Measurements from ENCODE around the gene DCC.

DCC gene

GRCh38 chr18:52554180-52554579, 214.2 kb downstream of the DCC start:
- DNase-seq = no peak
- Histone ChIP-seq H3K4me1 (ENCODE audit: control insufficient read depth, insufficient read depth, low read length, poor library complexity, severe bottlenecking) (no peaks in the 10 kb centered on the region), H3K9me3 (ENCODE audit: control insufficient read depth, low read length) (no peaks in the 10 kb centered on the region), H3K27me3 (replicated peaks; ENCODE audit: control insufficient read depth, insufficient read depth, low read length, poor library complexity, severe bottlenecking) (no peaks in the 10 kb centered on the region), H3K36me3 (ENCODE audit: control insufficient read depth, insufficient read depth, low read length) (no peaks in the 10 kb centered on the region), H3K4me3 (ENCODE audit: insufficient read depth, low read depth, low read length, poor library complexity, severe bottlenecking) (no peak overlapping the region), H3K27ac (ENCODE audit: insufficient read depth, low read length, poor library complexity, severe bottlenecking) (no peak overlapping the region)

GRCh38 chr18:52567360-52567759, 227.4 kb downstream of the DCC start:
- DNase-seq = no peak
- Histone ChIP-seq H3K27ac (ENCODE audit: insufficient read depth, low read length, poor library complexity, severe bottlenecking) (no peak overlapping the region), H3K9me3 (ENCODE audit: control insufficient read depth, low read length) (no peaks in the 10 kb centered on the region), H3K27me3 (replicated peaks; ENCODE audit: control insufficient read depth, insufficient read depth, low read length, poor library complexity, severe bottlenecking) (no peaks in the 10 kb centered on the region), H3K4me3 (ENCODE audit: insufficient read depth, low read depth, low read length, poor library complexity, severe bottlenecking) (no peak overlapping the region), H3K4me1 (ENCODE audit: control insufficient read depth, insufficient read depth, low read length, poor library complexity, severe bottlenecking) (no peaks in the 10 kb centered on the region), H3K36me3 (ENCODE audit: control insufficient read depth, insufficient read depth, low read length) (no peaks in the 10 kb centered on the region)

DNA sequence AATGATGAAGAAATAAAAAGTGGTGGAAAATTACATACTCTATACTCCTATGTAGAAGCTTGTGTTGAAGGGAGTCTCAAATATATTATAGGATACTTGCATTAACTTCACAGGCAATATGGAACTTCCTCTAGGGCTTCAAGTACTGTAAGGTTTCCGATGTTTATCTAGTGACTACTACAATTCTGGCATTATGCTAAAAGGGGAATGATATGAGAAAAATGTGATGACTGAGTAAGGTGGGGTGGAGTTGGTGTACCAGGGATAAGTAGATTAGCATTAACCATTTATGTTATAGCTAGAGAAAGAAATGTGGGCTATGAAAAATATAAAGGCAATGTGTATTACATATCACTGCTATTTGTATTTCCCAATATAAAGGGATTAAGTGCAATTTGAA, 229.5 kb downstream of the DCC start:
- no peaks in the 10 kb centered on the region for H3K36me3 ChIP-seq (ENCODE audit: control insufficient read depth, insufficient read depth, low read length)
- no peaks in the 10 kb centered on the region for H3K9me3 ChIP-seq (ENCODE audit: control insufficient read depth, low read length)
- H3K4me1 ChIP-seq (ENCODE audit: control insufficient read depth, insufficient read depth, low read length, poor library complexity, severe bottlenecking) = no peaks in the 10 kb centered on the region
- H3K27ac ChIP-seq (ENCODE audit: insufficient read depth, low read length, poor library complexity, severe bottlenecking) = no peak overlapping the region
- DNase-seq = no peak
- H3K4me3 ChIP-seq (ENCODE audit: insufficient read depth, low read depth, low read length, poor library complexity, severe bottlenecking) = no peak overlapping the region
- no peaks in the 10 kb centered on the region for H3K27me3 ChIP-seq (replicated peaks; ENCODE audit: control insufficient read depth, insufficient read depth, low read length, poor library complexity, severe bottlenecking)

DNA sequence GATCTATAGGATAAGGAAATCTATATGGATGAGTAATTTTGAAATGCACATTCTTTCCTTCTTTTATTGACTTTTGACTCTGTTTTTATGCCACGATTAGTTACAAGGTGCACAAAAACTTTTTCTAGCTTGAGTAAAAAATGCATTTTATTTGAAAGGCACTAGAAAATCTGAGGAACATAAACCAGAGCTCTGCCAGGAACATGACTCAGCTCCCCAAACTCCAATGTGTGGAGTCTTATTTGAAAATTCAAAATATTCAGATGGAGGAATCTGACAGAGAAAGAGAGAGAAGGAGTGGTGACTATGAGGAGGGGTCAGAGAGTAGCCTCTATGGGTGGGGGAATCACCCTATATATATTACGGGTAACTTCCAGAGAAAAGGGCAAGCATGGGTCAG, 231.0 kb downstream of the DCC start:
- Histone ChIP-seq H3K4me1 (ENCODE audit: control insufficient read depth, insufficient read depth, low read length, poor library complexity, severe bottlenecking) (no peaks in the 10 kb centered on the region), H3K4me3 (ENCODE audit: insufficient read depth, low read depth, low read length, poor library complexity, severe bottlenecking) (no peak overlapping the region), H3K27ac (ENCODE audit: insufficient read depth, low read length, poor library complexity, severe bottlenecking) (no peak overlapping the region), H3K27me3 (replicated peaks; ENCODE audit: control insufficient read depth, insufficient read depth, low read length, poor library complexity, severe bottlenecking) (no peaks in the 10 kb centered on the region), H3K9me3 (ENCODE audit: control insufficient read depth, low read length) (no peaks in the 10 kb centered on the region), H3K36me3 (ENCODE audit: control insufficient read depth, insufficient read depth, low read length) (no peaks in the 10 kb centered on the region)
- DNase-seq = no peak

DNA sequence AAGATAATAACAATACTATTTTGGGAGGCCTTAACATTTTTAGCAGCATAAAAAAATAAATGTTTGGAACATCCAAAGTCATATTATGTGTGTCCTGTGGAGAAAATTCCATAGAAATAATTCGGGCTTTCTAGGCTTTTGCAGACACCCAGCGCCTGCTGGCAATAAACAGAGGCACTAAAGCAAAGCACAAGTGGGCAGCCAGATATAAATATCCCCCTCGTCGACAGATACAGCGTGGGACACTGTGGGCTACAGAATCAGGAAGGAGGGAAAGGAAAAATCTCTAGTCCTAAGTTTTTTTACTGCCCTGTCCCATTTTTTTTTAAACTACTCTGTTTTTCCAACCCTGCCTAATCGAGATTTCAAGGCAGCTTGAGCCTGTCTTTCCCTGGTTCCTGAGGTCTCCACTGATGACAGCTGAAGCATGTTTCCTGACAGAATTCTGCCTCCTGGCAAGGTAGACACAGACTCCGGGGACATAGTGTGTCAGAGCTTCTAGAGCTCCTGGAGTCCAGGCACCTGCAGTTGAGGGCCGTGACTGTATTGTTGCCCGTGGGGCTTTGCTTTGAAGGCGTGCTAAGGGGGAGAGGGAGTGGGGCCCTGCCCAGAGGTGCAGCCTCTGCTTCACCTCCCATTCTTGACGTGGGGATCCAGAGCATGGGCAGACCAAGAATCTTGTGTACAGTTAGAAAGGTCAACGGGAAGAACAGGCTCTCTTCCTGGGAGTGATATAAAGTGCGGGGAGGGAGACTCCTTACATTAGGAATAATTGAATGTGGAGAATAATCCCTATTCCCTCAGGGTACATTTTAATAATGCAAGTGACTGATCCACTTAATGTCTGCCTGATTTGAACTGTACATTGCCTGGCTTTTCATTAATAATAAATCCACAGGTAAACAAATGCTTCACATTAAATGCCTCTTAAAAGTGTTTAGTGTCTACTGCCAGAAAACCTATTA, 232.3 kb downstream of the DCC start:
- DNase-seq = no peak
- Histone ChIP-seq H3K9me3 (ENCODE audit: control insufficient read depth, low read length) (no peaks in the 10 kb centered on the region), H3K4me1 (ENCODE audit: control insufficient read depth, insufficient read depth, low read length, poor library complexity, severe bottlenecking) (no peaks in the 10 kb centered on the region), H3K36me3 (ENCODE audit: control insufficient read depth, insufficient read depth, low read length) (no peaks in the 10 kb centered on the region), H3K27me3 (replicated peaks; ENCODE audit: control insufficient read depth, insufficient read depth, low read length, poor library complexity, severe bottlenecking) (no peaks in the 10 kb centered on the region), H3K27ac (ENCODE audit: insufficient read depth, low read length, poor library complexity, severe bottlenecking) (no peak overlapping the region), H3K4me3 (ENCODE audit: insufficient read depth, low read depth, low read length, poor library complexity, severe bottlenecking) (no peak overlapping the region)

GRCh38 chr18:52577795-52578194, 237.8 kb downstream of the DCC start:
- Histone ChIP-seq H3K27me3 (replicated peaks; ENCODE audit: control insufficient read depth, insufficient read depth, low read length, poor library complexity, severe bottlenecking) (no peaks in the 10 kb centered on the region), H3K27ac (ENCODE audit: insufficient read depth, low read length, poor library complexity, severe bottlenecking) (no peak overlapping the region), H3K4me1 (ENCODE audit: control insufficient read depth, insufficient read depth, low read length, poor library complexity, severe bottlenecking) (no peaks in the 10 kb centered on the region), H3K36me3 (ENCODE audit: control insufficient read depth, insufficient read depth, low read length) (no peaks in the 10 kb centered on the region), H3K4me3 (ENCODE audit: insufficient read depth, low read depth, low read length, poor library complexity, severe bottlenecking) (no peak overlapping the region), H3K9me3 (ENCODE audit: control insufficient read depth, low read length) (no peaks in the 10 kb centered on the region)
- no peak for DNase-seq

DNA sequence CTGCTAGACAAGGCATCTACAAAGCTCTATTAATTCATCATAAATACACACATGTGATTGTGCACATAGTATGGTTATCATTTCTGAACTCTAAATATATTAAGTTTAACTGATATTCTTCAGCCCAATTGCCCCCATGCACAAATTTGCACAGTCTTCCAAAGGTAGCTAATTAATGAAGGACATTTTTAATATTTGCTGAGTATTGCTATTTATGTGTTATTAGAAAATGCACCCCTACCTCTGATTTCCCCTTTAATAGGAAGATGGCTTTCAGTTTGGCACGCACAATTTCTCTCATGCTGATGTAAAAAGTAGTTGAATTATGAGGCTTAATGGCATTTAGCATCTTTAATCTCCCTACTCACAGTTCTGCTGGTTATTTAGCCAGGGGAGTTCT, 242.1 kb downstream of the DCC start:
- H3K27me3 ChIP-seq (replicated peaks; ENCODE audit: control insufficient read depth, insufficient read depth, low read length, poor library complexity, severe bottlenecking) = no peaks in the 10 kb centered on the region
- no peaks in the 10 kb centered on the region for H3K4me1 ChIP-seq (ENCODE audit: control insufficient read depth, insufficient read depth, low read length, poor library complexity, severe bottlenecking)
- no peak overlapping the region for H3K4me3 ChIP-seq (ENCODE audit: insufficient read depth, low read depth, low read length, poor library complexity, severe bottlenecking)
- no peak for DNase-seq
- H3K36me3 ChIP-seq (ENCODE audit: control insufficient read depth, insufficient read depth, low read length) = no peaks in the 10 kb centered on the region
- H3K9me3 ChIP-seq (ENCODE audit: control insufficient read depth, low read length) = no peaks in the 10 kb centered on the region
- no peak overlapping the region for H3K27ac ChIP-seq (ENCODE audit: insufficient read depth, low read length, poor library complexity, severe bottlenecking)

- H3K36me3 ChIP-seq (ENCODE audit: control insufficient read depth, insufficient read depth, low read length) = no peaks in the 10 kb centered on the region
- H3K27ac ChIP-seq (ENCODE audit: insufficient read depth, low read length, poor library complexity, severe bottlenecking) = no peak overlapping the region
- H3K27me3 ChIP-seq (replicated peaks; ENCODE audit: control insufficient read depth, insufficient read depth, low read length, poor library complexity, severe bottlenecking) = no peaks in the 10 kb centered on the region
- no peak overlapping the region for H3K4me3 ChIP-seq (ENCODE audit: insufficient read depth, low read depth, low read length, poor library complexity, severe bottlenecking)
- no peak for DNase-seq
- no peaks in the 10 kb centered on the region for H3K4me1 ChIP-seq (ENCODE audit: control insufficient read depth, insufficient read depth, low read length, poor library complexity, severe bottlenecking)
- H3K9me3 ChIP-seq (ENCODE audit: control insufficient read depth, low read length) = no peaks in the 10 kb centered on the region
Observed at GRCh38 chr18:52582516-52582915, 242.5 kb downstream of the DCC start.

- H3K27ac ChIP-seq (ENCODE audit: insufficient read depth, low read length, poor library complexity, severe bottlenecking) = no peak overlapping the region
- no peaks in the 10 kb centered on the region for H3K27me3 ChIP-seq (replicated peaks; ENCODE audit: control insufficient read depth, insufficient read depth, low read length, poor library complexity, severe bottlenecking)
- H3K4me3 ChIP-seq (ENCODE audit: insufficient read depth, low read depth, low read length, poor library complexity, severe bottlenecking) = no peak overlapping the region
- H3K36me3 ChIP-seq (ENCODE audit: control insufficient read depth, insufficient read depth, low read length) = no peaks in the 10 kb centered on the region
- no peaks in the 10 kb centered on the region for H3K4me1 ChIP-seq (ENCODE audit: control insufficient read depth, insufficient read depth, low read length, poor library complexity, severe bottlenecking)
- no peak for DNase-seq
- no peaks in the 10 kb centered on the region for H3K9me3 ChIP-seq (ENCODE audit: control insufficient read depth, low read length)
Observed at GRCh38 chr18:52588931-52589330, 248.9 kb downstream of the DCC start.

GRCh38 chr18:52596748-52597435, 256.9 kb downstream of the DCC start:
- no peaks in the 10 kb centered on the region for H3K9me3 ChIP-seq (ENCODE audit: control insufficient read depth, low read length)
- DNase-seq = no peak
- H3K27ac ChIP-seq (ENCODE audit: insufficient read depth, low read length, poor library complexity, severe bottlenecking) = no peak overlapping the region
- H3K27me3 ChIP-seq (replicated peaks; ENCODE audit: control insufficient read depth, insufficient read depth, low read length, poor library complexity, severe bottlenecking) = no peaks in the 10 kb centered on the region
- no peaks in the 10 kb centered on the region for H3K4me1 ChIP-seq (ENCODE audit: control insufficient read depth, insufficient read depth, low read length, poor library complexity, severe bottlenecking)
- no peaks in the 10 kb centered on the region for H3K36me3 ChIP-seq (ENCODE audit: control insufficient read depth, insufficient read depth, low read length)
- no peak overlapping the region for H3K4me3 ChIP-seq (ENCODE audit: insufficient read depth, low read depth, low read length, poor library complexity, severe bottlenecking)
